Mucosa of gallbladder (tissue), 1 donor: ENCODE data around the gene HES7. TPM values are rescaled to one million over a fixed set of nuclear protein-coding genes. Genes with fewer than 3 reads are reported as not detected.
A peak's percentile ranks its signal among the peaks of the same experiment; 100 is the strongest.
"Not testable (repeated sequence)": the region's sequence is repeated elsewhere in the genome, so short reads cannot be mapped to it uniquely, and the experiment has no call there.

Experiments
- DNase-seq: peaks from one replicate; pipeline ENCODE4 v3.0.0-alpha.2; 2020; ENCODE audit warnings: low spot score
- total RNA-seq: library from RNA; stranded (reverse); gene quantifications from one replicate; pipeline ENCODE4 v1.2.1, GENCODE V29; 2021
- donor health status: DM: no; HTN: no; CAD: no.

HES7 gene
- total RNA-seq, 1 donor from 2014 or later = 0.78 TPM

DNA sequence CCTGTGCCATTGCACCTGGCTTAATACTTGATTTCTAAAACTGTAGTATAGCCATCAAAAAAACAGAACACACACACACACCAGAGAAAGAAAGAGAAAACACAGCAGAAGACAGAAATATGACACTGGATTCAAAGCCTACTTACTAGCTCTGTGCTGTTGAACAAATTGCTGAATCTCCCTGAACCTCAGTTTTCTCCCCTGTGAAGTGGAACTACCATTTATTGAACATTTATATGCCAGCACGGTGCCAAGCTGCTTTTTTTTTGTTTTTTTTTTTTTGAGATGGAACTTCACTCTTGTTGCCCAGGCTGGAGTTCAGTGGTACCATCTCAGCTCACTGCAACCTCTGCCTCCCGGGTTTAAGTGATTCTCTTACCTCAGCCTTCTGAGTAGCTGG lies 23.1 kb downstream of the HES7 start:
- DNase-seq = no peak

DNA sequence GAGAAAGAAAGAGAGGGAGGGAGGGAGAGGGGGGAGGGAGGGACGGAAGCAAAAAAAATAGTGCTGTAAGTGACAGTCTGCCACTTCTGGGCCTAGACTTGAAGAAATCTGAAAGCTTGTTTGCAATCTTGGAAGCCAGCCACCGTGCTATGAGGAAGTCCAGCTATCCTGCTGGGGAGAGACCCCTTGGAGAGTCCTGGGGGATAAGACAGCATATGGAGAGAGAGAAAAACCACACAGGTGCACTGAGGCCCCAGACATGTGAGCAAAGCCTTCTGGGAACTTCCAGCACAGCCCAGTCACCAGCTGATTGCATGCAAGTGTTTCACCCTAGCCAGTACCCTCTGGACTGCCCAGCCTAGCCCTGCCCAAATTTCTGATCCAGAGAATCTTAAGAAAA lies 23.8 kb downstream of the HES7 start:
- no peak for DNase-seq

DNA sequence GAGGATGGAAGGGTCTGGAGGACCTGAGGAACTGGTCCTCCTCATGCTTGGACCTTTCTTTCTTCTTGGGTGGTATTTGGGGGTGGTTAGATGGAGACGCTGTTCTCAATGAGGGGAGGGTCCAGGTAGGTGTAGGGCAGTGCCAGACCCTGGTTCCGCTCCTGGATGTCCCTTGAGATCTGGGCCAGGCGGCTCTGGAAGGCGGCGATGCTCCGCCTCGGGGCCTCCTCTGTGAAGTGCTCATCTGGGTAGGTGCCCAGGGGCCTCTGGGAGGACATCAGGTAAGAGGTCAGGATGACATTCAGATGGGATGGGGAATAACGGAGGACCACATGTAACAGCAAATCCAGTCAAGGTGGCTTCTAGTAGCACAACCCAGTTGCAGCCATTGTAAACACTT lies 27.4 kb downstream of the HES7 start:
- DNase-seq = no peak

DNA sequence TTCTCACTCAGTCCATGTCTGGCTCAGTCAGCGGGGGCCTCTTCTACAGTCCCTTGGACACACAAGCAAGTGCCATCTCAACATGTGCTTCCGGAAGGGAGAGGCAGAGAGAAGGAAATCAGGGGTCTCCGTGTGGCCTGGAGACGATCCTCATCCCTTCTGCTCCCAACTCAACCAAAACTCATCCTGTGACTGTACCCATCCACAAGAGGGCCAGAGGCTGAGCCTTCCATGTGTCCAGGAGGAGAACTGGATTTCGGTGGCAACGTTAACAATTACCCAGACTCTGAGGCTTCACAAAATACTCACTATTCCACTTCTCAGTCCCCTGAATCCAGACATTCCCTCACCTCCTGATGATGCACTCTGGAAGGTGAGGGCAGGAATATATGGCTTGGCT lies 28.5 kb downstream of the HES7 start:
- no peak for DNase-seq

DNA sequence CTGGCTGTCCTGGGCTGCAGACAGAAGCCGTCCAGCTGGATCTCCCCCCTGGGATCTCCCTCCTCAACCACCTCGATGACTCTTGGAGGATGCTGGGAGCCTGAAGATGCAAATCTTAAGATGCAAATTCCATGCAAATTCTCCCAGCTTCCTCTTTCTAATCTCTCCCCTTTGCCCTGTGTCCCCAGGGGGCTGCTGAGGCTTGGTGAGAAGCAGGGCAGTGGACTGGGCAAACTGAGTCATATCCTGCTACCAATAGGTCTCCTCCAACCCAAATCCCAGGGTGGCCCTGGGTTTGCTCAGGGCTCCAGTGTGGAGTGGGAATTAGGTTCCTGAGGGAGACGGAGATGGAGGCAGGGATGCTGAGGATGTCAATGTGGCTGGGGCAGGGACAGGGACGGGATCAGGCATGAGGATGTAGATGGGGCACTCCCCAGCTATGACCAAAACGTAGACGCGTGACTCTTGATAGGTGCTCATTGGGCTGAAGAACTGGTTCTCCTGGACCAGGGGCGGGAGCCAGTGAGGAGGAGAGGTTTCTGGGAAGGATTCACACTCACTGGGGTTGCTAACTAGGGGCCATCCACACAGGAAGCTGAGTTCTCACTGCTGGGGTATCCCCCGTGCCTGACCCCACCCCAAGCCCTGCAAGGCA lies 32.7 kb downstream of the HES7 start:
- DNase-seq = no peak

DNA sequence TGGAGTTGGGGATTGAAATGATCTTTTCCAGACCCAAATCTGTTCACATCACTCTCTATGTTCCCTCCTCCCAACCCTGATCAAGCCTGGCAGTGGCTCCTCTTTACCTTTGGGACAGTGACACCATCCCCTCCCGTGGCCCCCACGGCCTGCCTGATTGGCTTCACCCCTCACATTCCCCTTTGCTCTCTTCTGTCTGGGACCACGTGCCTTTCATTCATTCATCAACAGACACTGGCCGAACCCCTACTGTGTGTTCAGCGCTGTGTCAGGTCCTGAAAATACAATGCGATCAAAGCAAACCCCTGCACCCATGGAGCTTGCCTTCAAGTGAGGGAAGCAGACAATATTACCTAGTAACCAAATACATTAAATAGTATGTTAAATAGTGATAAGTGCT lies 34.2 kb downstream of the HES7 start:
- no peak for DNase-seq

DNA sequence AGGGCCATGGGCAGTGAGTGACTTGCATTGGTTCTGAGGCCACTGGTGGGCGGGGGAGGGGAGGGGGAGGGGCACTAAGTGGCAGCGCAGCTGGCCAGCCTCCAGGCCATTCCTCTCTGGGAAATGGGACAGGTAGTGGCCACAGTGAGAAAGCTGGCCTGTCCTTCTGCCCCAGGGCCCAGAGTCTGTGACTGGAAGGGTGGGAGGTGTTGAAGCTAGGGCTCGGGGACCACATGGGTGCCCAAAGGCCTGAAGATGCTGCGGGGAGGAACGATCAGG lies 36.0 kb downstream of the HES7 start:
- DNase-seq = no peak

DNA sequence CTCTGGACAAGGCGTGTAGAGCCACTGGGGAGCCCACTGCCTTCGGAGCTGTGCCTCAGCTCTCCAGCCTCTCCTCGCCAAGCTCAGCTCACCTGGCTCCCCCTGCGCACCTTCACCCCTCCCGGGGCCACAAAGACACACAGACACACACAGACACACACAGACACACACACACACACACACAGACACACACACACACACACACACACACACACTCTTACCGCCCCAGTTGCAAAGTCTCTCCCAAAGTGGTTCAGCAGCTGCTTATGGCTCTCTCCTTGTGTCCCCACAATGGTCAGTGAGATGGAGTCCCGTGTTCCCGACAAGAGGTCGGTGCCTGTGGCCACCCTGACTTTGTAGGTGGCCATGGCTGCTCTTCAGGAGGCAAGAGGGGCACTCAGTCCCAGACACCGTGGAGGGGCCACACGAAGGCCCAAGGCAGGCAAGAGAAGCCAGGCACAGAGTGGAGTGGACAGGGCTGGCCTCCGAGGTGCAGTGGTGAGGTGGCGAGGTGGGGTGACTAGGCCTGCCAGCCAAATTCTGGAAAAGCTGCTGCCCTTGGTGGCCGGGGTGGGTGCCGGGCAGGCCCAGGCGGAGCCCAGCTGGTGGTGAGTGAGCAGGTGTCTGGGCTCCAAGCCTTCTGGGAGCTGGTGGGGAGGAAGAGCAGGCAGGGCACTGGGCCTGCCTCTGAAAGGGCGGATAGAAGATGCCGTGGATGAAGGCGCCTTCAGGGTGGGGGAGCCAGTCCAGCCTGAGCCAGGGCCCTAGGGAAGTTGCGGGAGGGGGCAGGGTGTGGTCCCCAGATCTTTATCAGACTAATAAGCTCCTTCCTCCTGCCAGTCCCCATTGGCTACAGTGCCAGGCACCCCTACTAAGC lies 36.6 kb downstream of the HES7 start, which contains the start of gene ALOX12B:
Gene ALOX12B (minus strand): TSS at position 642 of the 877 bp plus-strand sequence. CDS start 274 bp downstream, at position 368.
- DNase-seq = no peak

DNA sequence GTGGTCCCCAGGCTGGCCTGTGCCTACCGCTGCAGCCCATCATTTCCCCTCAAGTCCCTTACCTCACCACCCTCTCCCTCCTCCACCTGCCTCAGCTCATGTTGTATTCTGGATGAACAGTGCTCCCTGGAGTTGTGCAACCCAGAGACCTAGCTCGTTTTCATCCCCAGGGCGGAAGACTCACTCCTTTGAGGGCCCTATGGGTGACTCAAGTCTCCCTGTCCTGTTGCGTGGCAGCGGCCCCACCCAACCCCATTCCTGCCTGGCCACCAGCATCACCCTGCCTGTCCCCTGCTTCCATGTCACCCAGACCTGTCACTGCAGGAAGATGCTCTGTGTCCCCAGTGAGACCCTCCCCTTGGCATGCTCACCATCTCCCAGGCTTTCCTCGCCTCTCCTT lies 39.7 kb downstream of the HES7 start:
- DNase-seq = no peak

DNA sequence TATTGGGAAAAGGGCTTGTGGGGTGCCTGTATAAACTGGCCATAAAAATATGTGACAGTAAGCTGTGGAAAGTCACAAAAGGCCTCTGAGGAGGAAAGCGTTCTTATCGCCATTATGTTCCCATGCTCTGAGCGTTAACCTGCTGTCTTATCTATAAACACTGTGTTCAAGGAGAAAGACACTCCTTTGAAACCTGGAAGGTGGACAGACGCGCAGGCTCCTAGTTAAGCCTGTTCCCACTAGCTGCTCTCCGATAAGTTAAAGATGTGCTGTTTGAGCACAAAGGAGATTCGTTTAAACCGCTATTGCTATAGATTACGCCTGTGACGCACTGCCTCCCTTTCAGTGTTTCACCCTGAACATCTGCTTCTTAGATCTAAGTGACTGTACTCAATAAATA lies 41.6 kb downstream of the HES7 start:
- DNase-seq = no peak

DNA sequence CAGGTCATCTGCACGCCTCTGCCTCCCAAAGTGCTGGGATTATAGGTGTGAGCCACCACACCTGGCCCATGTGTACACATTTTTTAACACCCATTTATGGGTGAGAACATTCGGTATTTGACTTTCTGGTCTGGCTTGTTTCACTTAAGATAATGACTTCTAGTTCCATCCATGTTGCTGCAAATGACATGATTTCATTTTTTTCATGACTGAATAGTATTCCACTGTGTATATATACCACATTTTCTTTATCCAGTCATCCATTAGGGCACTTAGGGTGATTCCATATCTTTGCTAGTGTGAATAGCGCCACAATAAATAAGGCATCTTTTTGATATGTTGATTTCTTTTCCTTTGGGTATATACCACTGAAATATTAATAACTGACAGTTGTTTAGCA lies 42.0 kb downstream of the HES7 start:
- DNase-seq = no peak

DNA sequence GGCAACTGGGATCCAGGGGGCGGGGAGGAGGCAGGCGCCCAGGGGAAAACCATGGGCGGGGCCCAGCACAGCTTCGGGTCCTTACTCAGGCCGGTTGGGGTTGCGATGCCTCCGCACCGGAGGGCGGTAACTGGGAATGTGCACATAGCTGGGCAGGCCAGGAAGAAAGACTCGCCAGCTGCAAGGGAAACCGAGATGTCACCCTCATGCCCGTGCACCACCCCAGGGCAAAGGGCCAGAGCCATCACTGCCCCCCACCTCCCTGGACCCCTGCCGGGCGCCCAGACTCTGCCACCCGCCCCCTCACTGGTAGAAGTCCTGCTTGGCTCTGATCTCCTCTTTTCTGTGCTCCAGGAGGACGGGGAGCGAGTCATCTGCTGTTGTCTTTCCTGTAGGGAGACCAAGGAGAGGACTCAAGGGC lies 43.1 kb downstream of the HES7 start:
- DNase-seq = no peak

DNA sequence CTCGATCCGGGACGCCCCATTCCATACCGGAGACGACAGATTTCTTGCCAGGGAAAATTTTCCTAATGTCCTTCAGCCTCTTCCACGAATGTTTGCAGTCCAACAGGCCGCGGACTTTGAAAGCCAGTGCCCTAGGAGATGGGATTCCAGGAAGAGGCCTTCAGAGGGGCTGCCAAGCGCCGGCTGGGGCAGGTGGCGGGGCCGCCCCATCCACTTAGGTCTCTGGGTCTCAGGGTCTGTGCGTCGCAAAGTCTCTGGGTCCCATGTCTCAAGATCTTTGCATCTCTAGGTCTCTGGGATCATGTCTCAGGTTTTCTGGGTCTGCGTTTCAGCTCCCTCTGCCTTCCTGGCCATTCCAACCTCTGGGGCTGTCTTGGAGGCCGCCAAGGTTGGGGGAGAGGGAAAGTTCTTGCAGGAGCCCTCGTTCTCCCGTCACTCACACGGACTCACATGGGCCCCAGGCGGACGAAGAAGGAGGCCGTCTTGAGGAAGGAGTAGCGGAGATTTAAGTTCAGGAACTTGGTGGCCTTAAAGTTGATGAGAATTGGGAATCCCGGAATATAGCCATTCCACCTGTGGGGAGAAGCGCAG lies 43.6 kb downstream of the HES7 start:
- no peak for DNase-seq

DNA sequence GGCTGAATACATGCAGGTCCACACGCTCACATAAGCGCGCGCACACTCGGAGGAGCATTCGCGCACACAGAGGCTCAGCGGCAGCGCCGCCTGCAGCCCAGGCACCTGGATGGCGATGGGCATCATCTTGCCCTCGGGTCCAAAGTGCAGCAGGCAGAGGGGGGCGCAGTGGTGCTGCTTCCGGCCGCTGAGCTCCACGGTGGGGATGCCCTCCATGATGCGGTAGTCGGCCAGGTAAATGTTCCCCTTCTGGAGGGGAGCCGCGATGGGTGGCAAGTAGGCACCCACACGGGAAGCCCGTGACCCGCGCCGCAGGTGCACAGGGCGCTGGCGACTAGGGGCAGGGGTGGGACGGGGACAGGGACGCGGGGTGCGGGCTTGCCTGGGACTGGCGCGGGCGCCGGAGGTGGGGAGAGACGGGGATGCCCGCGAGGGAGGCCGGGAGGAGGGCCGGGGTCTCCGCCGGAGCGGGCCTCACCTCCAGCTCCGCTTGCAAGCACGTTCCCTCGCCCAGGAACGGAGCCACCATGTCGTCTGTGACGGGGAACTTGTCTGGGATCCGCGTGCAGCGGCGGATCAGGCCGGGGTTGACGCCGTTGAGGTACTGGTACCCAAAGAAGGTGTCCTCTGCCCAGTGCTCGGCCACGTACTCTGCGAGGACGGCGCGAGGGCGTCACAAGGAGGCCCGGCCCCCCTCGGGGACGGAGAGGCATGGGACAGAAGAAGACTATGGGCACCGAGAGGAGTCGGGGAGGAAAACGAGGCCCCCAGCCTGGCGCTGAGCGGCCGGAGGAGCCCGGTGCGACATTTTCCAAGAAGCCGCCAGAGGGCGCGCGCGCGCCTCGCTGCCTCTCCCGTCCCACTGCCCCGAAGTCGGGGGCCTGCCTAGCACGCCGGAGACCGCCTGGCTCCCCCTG lies 44.4 kb downstream of the HES7 start:
- peak; percentile 65 for DNase-seq

DNA sequence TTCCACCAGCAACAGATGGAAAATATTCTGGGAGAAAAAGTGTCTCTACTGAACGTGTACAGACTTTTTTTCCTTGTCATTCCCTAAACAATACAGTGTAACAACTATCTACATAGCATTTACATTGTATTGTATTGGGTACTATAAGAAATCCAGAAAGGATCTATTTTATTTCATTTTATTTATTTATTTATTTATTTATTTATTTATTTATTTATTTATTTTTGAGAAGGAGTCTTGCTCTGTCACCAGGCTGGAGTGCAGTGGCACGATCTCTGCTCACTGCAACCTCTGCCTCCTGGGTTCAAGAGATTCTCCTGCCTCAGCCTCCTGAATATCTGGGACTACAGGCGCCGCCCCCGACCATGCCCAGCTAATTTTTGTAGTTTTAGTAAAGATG lies 46.0 kb downstream of the HES7 start:
- DNase-seq = not testable (repeated sequence)

DNA sequence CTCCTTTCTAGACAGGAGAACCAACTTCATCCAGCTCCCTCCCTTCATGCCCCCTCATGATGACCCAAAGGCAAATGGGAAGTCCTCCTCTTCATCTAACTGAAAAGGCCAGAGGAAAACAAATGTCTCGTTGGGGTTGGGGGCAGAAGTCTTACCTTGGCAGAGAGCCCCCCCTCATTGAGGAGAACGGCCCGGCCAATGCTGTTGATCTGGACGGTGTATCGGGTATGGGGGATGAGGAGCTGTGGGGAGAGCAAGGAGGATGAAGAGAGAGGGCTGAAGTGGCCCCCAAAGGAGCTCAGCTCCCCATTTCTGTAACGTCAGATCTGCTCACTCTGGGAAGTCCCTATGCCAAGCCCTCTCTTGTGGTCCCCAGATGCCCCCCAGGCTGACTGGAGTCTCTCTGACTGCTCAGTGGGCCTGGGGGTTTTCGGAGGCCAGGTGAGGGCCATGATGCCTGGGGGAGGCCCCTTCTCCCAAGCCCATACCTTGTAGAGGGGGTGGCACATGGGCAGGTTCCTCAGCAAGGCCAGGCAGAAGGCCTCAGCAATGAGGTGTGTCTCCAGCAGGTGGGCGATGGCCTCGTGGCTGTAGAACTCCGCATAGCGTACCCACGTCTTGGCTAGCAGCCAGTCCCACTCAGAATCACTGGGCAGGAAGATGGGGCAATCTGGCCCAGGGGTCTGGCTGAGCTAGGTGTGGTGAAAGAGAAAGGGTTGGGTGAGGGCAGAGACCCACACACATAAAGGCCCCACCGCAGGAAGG lies 47.2 kb downstream of the HES7 start:
- no peak for DNase-seq

DNA sequence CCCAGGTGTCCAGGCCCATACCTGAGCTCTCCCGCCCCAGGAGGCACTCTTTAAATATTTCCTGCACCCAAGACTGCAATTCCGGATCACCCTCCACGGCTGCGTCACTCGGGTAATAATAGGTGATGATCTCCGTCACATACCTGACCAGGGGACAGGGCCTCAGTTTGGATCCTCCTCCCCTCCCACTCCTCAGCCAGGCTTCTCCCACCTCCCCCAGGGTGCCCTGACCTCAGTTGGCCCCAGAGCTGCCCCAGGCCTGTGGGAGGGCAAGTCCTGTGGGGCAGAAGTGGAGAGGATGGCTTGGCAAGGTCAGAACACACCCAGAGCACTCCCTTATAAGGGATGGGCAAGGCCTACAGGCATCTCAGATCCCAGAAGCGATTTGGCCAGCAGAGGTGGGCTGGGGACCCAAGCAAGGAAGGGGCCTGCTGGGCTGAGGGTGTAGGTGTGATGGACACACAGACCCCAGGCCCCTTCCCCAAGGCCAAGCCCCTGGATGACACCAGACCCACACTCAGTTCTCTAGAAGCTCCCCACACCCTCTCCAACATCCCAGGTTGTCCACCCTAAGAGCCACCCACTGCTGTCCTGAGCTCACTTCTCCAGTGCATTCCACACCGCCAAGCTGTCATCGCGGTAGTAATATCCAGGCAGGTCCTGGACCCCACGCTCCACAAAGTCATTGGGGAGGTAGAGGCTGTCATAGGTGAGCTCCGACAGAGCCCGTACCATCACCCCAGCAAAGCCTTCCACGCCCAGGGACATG lies 48.1 kb downstream of the HES7 start:
- no peak for DNase-seq

DNA sequence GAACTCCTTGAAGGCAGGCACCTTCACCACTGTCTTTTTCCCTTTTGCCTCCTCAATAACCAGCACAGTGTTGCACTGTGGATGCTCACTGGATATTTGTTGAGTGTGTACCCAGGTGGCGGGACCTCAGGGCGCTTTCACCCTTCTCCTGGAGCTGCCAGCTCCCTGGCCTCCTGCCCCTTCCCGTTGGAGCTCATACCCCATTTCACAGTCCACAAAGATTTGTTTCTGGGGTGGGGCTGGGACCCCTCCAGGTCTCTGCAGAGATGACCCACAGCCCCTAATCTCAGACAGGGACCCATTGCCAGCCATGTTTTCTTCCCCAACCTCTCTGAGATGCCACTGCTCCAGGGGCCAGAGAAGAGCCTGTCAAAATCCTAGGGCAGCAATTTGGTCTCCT lies 48.8 kb downstream of the HES7 start:
- no peak for DNase-seq

DNA sequence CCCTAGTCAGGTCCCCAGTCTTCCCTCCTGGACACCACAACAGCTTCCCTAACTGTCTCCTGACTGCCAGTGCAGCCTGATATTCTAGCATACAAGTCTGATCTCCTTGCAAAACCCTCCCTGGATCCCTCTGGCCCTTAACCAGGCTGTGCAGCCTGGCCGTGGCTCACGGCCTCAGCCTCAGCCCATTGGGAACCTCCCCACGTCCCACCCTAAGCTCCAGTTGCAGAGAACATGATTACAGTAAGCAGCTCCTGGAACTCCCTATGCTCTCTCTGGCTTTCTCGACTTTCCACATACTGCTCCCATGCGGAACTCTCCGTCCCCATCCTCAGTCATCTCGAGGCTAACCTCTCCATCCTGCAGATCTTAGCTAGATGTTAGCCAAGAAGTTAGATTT lies 49.4 kb downstream of the HES7 start:
- no peak for DNase-seq
